Prostate gland (tissue), 2 donors: ENCODE results near the gene TFEB.

ENCODE experiments used
- POLR2AphosphoS5 ChIP-seq: sonication (generic); formaldehyde crosslinking; IDR thresholded peaks from one replicate; pipeline ENCODE4 v1.6.1; 2017; ENCODE audit warnings: antibody characterized with exemption
- TF ChIP-seq, protein P1 (sequence below), 4 experiments: fragments of 200-600 bp in 2 of 4; fragments of 450-650 bp in 2 of 4; sonication (generic) in 2 of 4; IDR thresholded peaks; 1 replicate in 3 of 4; 2 replicates in 1 of 4; pipeline ENCODE4 v1.5.1; 2016 to 2019; ENCODE audit warnings: antibody characterized with exemption in 4 of 4, mild to moderate bottlenecking in 2 of 4, moderate library complexity in 2 of 4

DNA sequence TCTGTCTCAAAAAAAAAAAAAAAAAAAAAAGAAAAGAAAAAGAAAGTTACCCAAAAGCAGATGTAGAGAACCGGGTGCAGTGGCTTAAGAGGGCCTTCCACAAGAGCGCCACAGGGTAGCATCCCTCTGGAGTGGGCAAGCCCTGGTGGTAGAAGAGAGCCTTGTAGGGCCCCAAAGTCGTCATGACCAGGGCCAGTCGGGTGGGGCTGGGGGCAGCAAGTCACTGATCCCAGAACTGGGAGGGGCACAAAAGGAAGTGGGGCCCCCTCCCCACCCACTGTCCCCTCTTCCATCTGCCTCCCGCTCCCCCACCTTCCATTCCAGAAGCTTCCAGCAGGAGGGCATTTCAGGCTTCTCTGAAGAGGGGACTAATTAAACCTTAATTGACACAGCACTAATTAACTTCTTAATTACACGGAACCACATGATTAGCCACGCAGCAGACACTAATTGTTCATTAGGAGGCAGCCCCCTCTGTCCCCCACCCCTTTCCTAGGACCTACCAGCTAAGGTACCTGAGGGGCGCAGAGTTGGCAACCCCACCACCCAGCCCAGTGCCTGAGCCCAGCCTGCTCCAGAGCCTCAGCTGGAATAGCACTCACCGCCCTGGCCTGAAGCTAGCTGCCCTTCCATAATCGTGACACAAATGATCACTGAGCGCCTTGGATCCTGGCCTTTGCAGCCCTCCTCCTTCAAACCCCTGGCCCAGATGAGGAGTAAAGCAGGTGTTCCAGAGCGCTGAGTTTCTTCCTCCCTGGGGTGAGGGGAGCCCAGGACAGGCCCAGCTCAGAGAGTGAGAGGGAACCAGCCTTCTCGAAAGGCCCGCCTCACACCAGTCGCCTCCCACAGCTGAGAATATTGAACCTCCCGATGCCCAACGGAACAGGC lies 62.3 kb downstream of the TFEB start:
- TF ChIP-seq, protein P1, sequence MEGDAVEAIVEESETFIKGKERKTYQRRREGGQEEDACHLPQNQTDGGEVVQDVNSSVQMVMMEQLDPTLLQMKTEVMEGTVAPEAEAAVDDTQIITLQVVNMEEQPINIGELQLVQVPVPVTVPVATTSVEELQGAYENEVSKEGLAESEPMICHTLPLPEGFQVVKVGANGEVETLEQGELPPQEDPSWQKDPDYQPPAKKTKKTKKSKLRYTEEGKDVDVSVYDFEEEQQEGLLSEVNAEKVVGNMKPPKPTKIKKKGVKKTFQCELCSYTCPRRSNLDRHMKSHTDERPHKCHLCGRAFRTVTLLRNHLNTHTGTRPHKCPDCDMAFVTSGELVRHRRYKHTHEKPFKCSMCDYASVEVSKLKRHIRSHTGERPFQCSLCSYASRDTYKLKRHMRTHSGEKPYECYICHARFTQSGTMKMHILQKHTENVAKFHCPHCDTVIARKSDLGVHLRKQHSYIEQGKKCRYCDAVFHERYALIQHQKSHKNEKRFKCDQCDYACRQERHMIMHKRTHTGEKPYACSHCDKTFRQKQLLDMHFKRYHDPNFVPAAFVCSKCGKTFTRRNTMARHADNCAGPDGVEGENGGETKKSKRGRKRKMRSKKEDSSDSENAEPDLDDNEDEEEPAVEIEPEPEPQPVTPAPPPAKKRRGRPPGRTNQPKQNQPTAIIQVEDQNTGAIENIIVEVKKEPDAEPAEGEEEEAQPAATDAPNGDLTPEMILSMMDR (IDR thresholded peaks at IDR 0.05), result no peak
- no peak for TF ChIP-seq POLR2AphosphoS5
